ENCODE data around the gene IFI6. TPM values are rescaled to one million over a fixed set of nuclear protein-coding genes. Genes with fewer than 3 reads are reported as not detected.
"Not testable (repeated sequence)": the region's sequence is repeated elsewhere in the genome, so short reads cannot be mapped to it uniquely, and the experiment has no call there.

The IFI6 gene
- total and polyA plus RNA-seq, 2 of the 4 experiments (the other 2 are of a cell fraction), result 7.3 to 16.8 TPM

DNA sequence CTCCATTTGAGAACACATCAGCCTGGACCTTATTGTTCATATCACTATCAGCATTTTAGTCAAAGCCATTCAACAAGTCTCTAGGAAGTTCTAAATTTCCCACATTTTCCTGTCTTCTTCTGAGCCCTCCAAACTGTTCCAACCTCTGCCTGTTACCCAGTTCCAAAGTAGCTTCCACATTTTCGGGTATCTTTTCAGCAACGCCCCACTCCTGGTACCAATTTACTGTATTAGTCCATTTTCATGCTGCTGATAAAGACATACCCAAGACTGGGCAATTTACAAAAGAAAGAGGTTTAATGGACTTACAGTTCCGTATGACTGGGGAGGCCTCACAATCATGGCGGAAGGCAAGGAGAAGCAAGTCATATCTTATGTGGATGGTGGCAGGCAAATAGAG lies 9.6 kb upstream of the IFI6 start:
- ATAC-seq (ENCODE audit: low read depth); H2BK5ac ChIP-seq (ENCODE audit: low read depth, low read length, poor library complexity, severe bottlenecking); H2BK15ac ChIP-seq (ENCODE audit: low read depth, low read length); H3K9ac ChIP-seq (ENCODE audit: low read depth, low read length); CTCF ChIA-PET; H3K56ac ChIP-seq (ENCODE audit: extremely low read depth, insufficient read depth, low read length); POLR2A ChIA-PET (ENCODE audit: unreplicated experiment); H3K14ac ChIP-seq (replicated peaks; ENCODE audit: low read depth, low read length); H3K18ac ChIP-seq (ENCODE audit: low read depth, low read length); H2BK20ac ChIP-seq (ENCODE audit: low read depth, low read length); H4K91ac ChIP-seq (ENCODE audit: insufficient read depth, low read depth, low read length); H4K5ac ChIP-seq (ENCODE audit: low read depth, low read length); H2AFZ ChIP-seq (replicated peaks; ENCODE audit: low read length, poor library complexity); intact Hi-C loops (cut with micrococcal nuclease); H3K36me3 ChIP-seq (ENCODE audit: control insufficient read depth, insufficient read depth, low read length); H3K27ac ChIP-seq (ENCODE audit: insufficient read depth, low read length); H3K4me1 ChIP-seq (ENCODE audit: control insufficient read depth, insufficient read depth, low read length); H3K23ac ChIP-seq (ENCODE audit: low read depth, low read length); H2AK9ac ChIP-seq (replicated peaks; ENCODE audit: low read depth, low read length, poor library complexity); dilution Hi-C loops (cut with HindIII; ENCODE audit: low sequenced_read_pairs, unreplicated experiment); H4K8ac ChIP-seq (ENCODE audit: low read depth in 2 of 2, low read length in 2 of 2); H3K4me3 ChIP-seq (ENCODE audit: insufficient read depth, low read depth, low read length); DNase-seq; H3K4me2 ChIP-seq (ENCODE audit: low read depth, low read length); H4K20me1 ChIP-seq (ENCODE audit: insufficient read depth, low read length); H3K4ac ChIP-seq (ENCODE audit: low read depth, low read length); H2BK120ac ChIP-seq (ENCODE audit: low read depth, low read length); BruUV-seq (replicated peaks); H3K9me1 ChIP-seq (ENCODE audit: insufficient read depth, low read length); H2AK5ac ChIP-seq (ENCODE audit: low read depth, low read length); in situ Hi-C loops (cut with MboI; ENCODE audit: low sequenced_read_pairs); H3K79me1 ChIP-seq (ENCODE audit: low read depth in 1 of 2, low read length in 2 of 2): not testable (repeated sequence)
- Histone ChIP-seq H3K9me3 (ENCODE audit: control insufficient read depth, insufficient read depth, low read length) (peaks cover 10% of the 10 kb centered on the region), H3K27me3 (ENCODE audit: control insufficient read depth, insufficient read depth, low read length) (peaks cover 19% of the 10 kb centered on the region)
- no CpG with 5 or more reads among the region's 4 CpGs for WGBS, 2 experiments (ENCODE audit: extremely low coverage in 2 of 2, insufficient read length in 1 of 2)

DNA sequence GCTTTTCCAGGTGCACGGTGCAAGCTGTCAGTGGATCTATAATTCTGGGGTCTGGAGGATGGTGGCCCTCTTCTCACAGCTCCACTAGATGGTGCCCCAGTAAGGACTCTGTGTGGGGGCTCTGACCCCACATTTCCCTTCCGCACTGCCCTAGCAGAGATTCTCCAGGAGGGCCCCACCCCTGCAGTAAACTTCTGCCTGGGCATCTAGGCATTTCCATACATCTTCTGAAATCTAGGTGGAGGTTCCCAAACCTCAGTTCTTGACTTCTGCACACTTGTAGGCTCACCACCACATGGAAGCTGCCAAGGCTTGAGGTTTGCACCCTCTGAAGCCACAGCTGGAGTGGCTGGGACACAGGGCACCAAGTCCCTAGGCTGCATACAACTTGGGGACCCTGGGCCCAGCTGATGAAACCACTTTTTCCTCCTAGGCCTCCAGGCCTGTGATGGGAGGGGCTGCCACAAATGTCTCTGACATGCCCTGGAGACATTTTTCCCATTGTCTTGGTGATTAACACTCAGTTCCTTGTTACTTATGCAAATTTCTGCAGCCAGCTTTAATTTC lies 8.3 kb upstream of the IFI6 start:
- intact Hi-C loops (cut with micrococcal nuclease); H2BK20ac ChIP-seq (ENCODE audit: low read depth, low read length); H2BK5ac ChIP-seq (ENCODE audit: low read depth, low read length, poor library complexity, severe bottlenecking); H2BK120ac ChIP-seq (ENCODE audit: low read depth, low read length); H2AK9ac ChIP-seq (replicated peaks; ENCODE audit: low read depth, low read length, poor library complexity); H3K9ac ChIP-seq (ENCODE audit: low read depth, low read length); in situ Hi-C loops (cut with MboI; ENCODE audit: low sequenced_read_pairs); dilution Hi-C loops (cut with HindIII; ENCODE audit: low sequenced_read_pairs, unreplicated experiment); H3K23ac ChIP-seq (ENCODE audit: low read depth, low read length); H3K27me3 ChIP-seq (ENCODE audit: control insufficient read depth, insufficient read depth, low read length); H4K20me1 ChIP-seq (ENCODE audit: insufficient read depth, low read length); H3K79me1 ChIP-seq (ENCODE audit: low read depth in 1 of 2, low read length in 2 of 2); H3K18ac ChIP-seq (ENCODE audit: low read depth, low read length); H2AK5ac ChIP-seq (ENCODE audit: low read depth, low read length); H3K9me1 ChIP-seq (ENCODE audit: insufficient read depth, low read length); H4K5ac ChIP-seq (ENCODE audit: low read depth, low read length); H3K4me3 ChIP-seq (ENCODE audit: insufficient read depth, low read depth, low read length); H3K4ac ChIP-seq (ENCODE audit: low read depth, low read length); H3K4me1 ChIP-seq (ENCODE audit: control insufficient read depth, insufficient read depth, low read length); H4K91ac ChIP-seq (ENCODE audit: insufficient read depth, low read depth, low read length); DNase-seq; H3K4me2 ChIP-seq (ENCODE audit: low read depth, low read length); H2AFZ ChIP-seq (replicated peaks; ENCODE audit: low read length, poor library complexity); H3K56ac ChIP-seq (ENCODE audit: extremely low read depth, insufficient read depth, low read length); H4K8ac ChIP-seq (ENCODE audit: low read depth in 2 of 2, low read length in 2 of 2); ATAC-seq (ENCODE audit: low read depth); H3K36me3 ChIP-seq (ENCODE audit: control insufficient read depth, insufficient read depth, low read length); H2BK15ac ChIP-seq (ENCODE audit: low read depth, low read length); POLR2A ChIA-PET (ENCODE audit: unreplicated experiment); H3K27ac ChIP-seq (ENCODE audit: insufficient read depth, low read length); BruUV-seq (replicated peaks); H3K14ac ChIP-seq (replicated peaks; ENCODE audit: low read depth, low read length): not testable (repeated sequence)
- no CpG with 5 or more reads among the region's 2 CpGs for WGBS, 2 experiments (ENCODE audit: extremely low coverage in 2 of 2, insufficient read length in 1 of 2)
- peaks cover 10% of the 10 kb centered on the region for H3K9me3 ChIP-seq (ENCODE audit: control insufficient read depth, insufficient read depth, low read length)
- CTCF ChIA-PET, result interaction anchor here (0.6 to 0.7 kb wide), 2 partner anchors 33 to 45 kb away, joined by 3 read pairs; partner anchors contain the start of gene FAM76A
